Measurements from ENCODE around the gene RHBDF1.

RHBDF1 gene

DNA sequence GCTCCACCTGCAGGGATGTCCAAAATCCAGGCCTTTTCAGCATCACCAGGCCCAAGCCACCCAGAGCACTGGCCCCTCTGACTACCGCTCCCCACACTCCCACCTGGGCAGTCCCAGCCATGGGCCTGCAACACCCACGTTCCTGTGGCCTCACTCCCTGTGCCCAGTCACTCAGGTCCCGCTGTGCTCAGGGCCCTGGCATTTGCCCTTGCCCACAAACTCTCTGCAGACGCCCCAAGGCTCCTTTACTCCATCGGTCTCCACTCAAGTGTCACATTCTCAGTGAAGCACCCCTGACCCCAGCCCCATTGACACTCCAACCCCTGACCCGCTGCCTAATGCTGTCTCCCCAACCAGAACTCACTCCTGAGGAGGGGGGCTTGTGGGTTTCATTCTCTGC, 29.2 kb upstream of the RHBDF1 start:
- H3K9ac ChIP-seq: no peak overlapping the region
- TF ChIP-seq Cebpa-rat (IDR thresholded peaks at IDR 0.05): no peak
- H3K4me1 ChIP-seq: peaks cover 5 to 24% (median 8%) of the 10 kb centered on the region in 10 experiments; a peak in 16 of 20 replicates
- H3K4me2 ChIP-seq: no peak overlapping the region
- no peak overlapping the region for H3K27ac ChIP-seq
- no peak overlapping the region for H3K4me3 ChIP-seq
- peaks cover under 1 to 71% (median 28%) of the 10 kb centered on the region in 11 experiments; a peak in 19 of 22 replicates for H4K20me1 ChIP-seq
- H3K9me3 ChIP-seq (replicated peaks in 1 of 11): no peaks in the 10 kb centered on the region
- H3K36me3 ChIP-seq: peaks cover 54 to 89% (median 77%) of the 10 kb centered on the region in 11 experiments
- no peaks in the 10 kb centered on the region for H3K27me3 ChIP-seq

- Histone ChIP-seq H3K4me3 (no peak overlapping the region), H3K36me3 (peaks cover 50 to 88% (median 76%) of the 10 kb centered on the region in 11 experiments), H3K9me3 (replicated peaks in 1 of 11) (no peaks in the 10 kb centered on the region), H3K4me1 (peaks cover 5 to 28% (median 8%) of the 10 kb centered on the region in 10 experiments; a peak in 16 of 20 replicates), H3K9ac (peak overlapping the region in 1 of 11 experiments; percentile 2; a peak in 1 of 22 replicates), H3K27ac (no peak overlapping the region), H3K27me3 (no peaks in the 10 kb centered on the region), H4K20me1 (peaks cover 0 to 71% (median 30%) of the 10 kb centered on the region in 11 experiments; a peak in 19 of 22 replicates), H3K4me2 (no peak overlapping the region)
- TF ChIP-seq Cebpa-rat (IDR thresholded peaks at IDR 0.05): no peak
These were observed 28.6 kb upstream of the RHBDF1 start for GRCh38 chr16:100989-101388.

- Histone ChIP-seq H3K4me2 (no peak overlapping the region), H3K9ac (no peak overlapping the region), H4K20me1 (peaks cover 0 to 74% (median 29%) of the 10 kb centered on the region in 11 experiments; a peak in 18 of 22 replicates), H3K36me3 (peaks cover 39 to 81% (median 63%) of the 10 kb centered on the region in 11 experiments), H3K9me3 (replicated peaks in 1 of 11) (no peaks in the 10 kb centered on the region), H3K27ac (0 out of 22 replicates have a peak overlapping the region, but pooled peaks of 1 of the 11 experiments have one; percentile 14), H3K4me1 (peaks cover 5 to 31% (median 8%) of the 10 kb centered on the region in 10 experiments; a peak in 16 of 20 replicates), H3K4me3 (no peak overlapping the region), H3K27me3 (no peaks in the 10 kb centered on the region)
- no peak for TF ChIP-seq Cebpa-rat (IDR thresholded peaks at IDR 0.05)
These were observed 25.4 kb upstream of the RHBDF1 start for GRCh38 chr16:97822-98221.

DNA sequence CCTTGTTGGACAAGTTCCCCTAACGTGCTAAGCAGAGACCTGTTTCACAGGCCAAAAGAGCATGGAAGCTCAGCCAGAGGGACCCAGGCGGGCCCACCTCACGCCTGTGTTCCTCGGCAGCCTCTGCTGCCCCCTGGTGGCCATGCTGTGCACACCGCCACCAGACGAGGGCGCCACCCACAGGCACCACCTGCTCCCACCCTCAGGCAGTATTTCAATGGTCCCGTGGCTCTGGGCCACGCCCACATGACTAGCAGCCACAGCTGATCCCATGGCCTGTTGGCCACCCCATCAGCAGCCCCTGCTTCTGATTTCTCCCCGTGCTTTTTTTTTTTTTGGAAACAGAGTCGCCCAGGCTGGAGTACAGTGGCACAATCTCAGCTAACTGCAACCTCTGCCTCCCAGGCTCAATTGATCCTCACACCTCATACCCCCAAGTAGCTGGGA, 24.5 kb upstream of the RHBDF1 start:
- Histone ChIP-seq H4K20me1 (peaks cover 0 to 74% (median 32%) of the 10 kb centered on the region in 11 experiments; a peak in 18 of 22 replicates), H3K9ac (peak overlapping the region in 1 of 11 experiments; percentile 44; a peak in 1 of 22 replicates), H3K36me3 (peaks cover 42 to 81% (median 62%) of the 10 kb centered on the region in 11 experiments), H3K27me3 (no peaks in the 10 kb centered on the region), H3K4me2 (peak overlapping the region in 1 of 11 experiments; percentile 35; a peak in 1 of 22 replicates), H3K9me3 (replicated peaks in 1 of 11) (no peaks in the 10 kb centered on the region), H3K4me3 (no peak overlapping the region), H3K4me1 (peaks cover 5 to 31% (median 8%) of the 10 kb centered on the region in 10 experiments; a peak in 16 of 20 replicates), H3K27ac (no peak overlapping the region)
- TF ChIP-seq Cebpa-rat (IDR thresholded peaks at IDR 0.05): no peak

DNA sequence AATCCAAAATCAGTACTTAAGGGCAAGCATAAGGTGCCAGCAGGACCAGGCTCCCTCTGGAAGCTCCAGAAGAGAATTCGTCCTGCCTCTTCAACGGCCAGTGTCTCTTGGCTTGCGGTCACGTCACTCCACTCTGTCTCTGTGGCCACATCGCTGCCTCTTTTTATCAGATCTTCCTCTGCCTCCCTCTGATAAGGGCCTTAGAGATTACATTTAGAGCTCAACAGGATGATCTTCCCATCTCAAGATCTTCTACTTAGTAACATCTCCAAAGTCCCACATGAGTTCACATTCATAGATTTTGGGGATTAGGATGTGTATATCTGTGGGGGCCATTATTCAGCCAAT, 22.5 kb upstream of the RHBDF1 start:
- Histone ChIP-seq H3K9me3 (replicated peaks in 1 of 11) (no peaks in the 10 kb centered on the region), H3K27ac (no peak overlapping the region), H3K4me1 (peaks cover 5 to 32% (median 9%) of the 10 kb centered on the region in 10 experiments; a peak in 16 of 20 replicates), H3K4me2 (no peak overlapping the region), H3K4me3 (no peak overlapping the region), H3K9ac (no peak overlapping the region; a peak in 1 of 22 replicates), H3K27me3 (no peaks in the 10 kb centered on the region), H4K20me1 (peaks cover 0 to 74% (median 35%) of the 10 kb centered on the region in 11 experiments; a peak in 18 of 22 replicates), H3K36me3 (peaks cover 55 to 85% (median 72%) of the 10 kb centered on the region in 11 experiments)
- no peak for TF ChIP-seq Cebpa-rat (IDR thresholded peaks at IDR 0.05)

GRCh38 chr16:92431-93339, 20.3 kb upstream of the RHBDF1 start:
- H3K9ac ChIP-seq: no peak overlapping the region; a peak in 1 of 22 replicates
- no peak overlapping the region for H3K4me2 ChIP-seq
- H3K9me3 ChIP-seq (replicated peaks in 1 of 11): no peaks in the 10 kb centered on the region
- no peak overlapping the region; a peak in 1 of 22 replicates for H3K27ac ChIP-seq
- peaks cover 6 to 87% (median 37%) of the 10 kb centered on the region in 11 experiments; a peak in 18 of 22 replicates for H4K20me1 ChIP-seq
- H3K36me3 ChIP-seq: peaks cover 62 to 85% (median 73%) of the 10 kb centered on the region in 11 experiments
- TF ChIP-seq Cebpa-rat (IDR thresholded peaks at IDR 0.05): no peak
- no peak overlapping the region for H3K4me3 ChIP-seq
- no peaks in the 10 kb centered on the region for H3K27me3 ChIP-seq
- peaks cover 5 to 39% (median 20%) of the 10 kb centered on the region in 10 experiments; a peak in 15 of 20 replicates for H3K4me1 ChIP-seq

- Histone ChIP-seq H3K27me3 (no peaks in the 10 kb centered on the region), H3K9ac (peak overlapping the region in 3 of 11 experiments; percentile 33 to 41 (median 35); a peak in 3 of 22 replicates), H3K4me2 (no peak overlapping the region), H4K20me1 (peaks cover 0 to 82% (median 34%) of the 10 kb centered on the region in 11 experiments; a peak in 15 of 22 replicates), H3K4me3 (no peak overlapping the region), H3K36me3 (peaks cover 69 to 93% (median 80%) of the 10 kb centered on the region in 11 experiments), H3K27ac (peak overlapping the region in 1 of 11 experiments; percentile 38; a peak in 2 of 22 replicates), H3K4me1 (peaks cover 5 to 40% (median 27%) of the 10 kb centered on the region in 10 experiments), H3K9me3 (replicated peaks in 1 of 11) (no peaks in the 10 kb centered on the region)
- no peak for TF ChIP-seq Cebpa-rat (IDR thresholded peaks at IDR 0.05)
These were observed 19.1 kb upstream of the RHBDF1 start for GRCh38 chr16:91484-91883.

DNA sequence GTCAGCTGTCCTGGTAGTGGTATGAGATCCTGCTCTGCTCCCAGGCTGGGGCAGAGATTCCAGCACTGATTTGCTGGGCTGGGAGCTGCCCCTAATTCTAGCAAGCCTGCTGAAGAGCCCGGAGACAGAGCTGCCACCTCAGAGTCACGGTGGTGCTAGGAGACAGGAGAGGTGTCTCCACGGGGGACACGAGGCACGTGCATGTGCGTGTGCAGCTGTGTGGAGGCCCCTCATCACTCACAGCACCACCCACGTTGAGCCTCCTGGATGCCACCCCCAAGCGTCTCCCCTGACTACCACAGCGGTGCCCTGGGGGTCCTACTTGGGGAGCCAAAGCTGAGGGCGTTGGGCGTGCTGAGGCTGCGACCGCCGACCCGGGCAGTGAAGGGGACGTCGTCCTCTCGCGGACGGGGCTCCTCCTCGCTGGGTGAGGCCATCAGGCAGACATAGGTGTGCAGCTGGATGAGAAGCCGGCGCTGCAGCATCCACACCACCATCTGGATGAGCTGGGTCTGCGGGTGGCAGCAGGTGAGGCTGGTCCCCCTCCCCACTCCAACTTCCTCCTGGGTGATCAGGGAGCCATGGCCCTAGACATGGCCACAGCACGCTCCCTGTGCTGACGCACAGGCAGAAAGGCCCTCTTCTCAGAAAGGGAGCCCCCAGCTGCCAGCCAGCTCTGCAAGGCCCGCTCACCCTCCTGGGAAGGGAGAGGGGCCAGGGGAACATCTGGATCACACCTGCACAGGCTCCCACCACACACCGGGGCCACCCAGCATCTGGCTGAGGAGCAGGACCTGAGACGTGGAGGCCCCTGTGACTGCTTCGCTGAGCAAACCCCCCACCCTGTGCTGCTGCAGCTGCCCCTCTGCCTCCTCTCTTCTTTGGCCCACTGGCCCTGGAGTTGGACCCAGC, 17.2 kb upstream of the RHBDF1 start:
- no peaks in the 10 kb centered on the region for H3K27me3 ChIP-seq
- peak overlapping the region in 4 of 11 experiments; percentile 7 to 47 (median 18); a peak in 5 of 22 replicates for H3K27ac ChIP-seq
- peak overlapping the region in 6 of 11 experiments; percentile 7 to 27 (median 14); a peak in 4 of 22 replicates for H3K9ac ChIP-seq
- H3K4me2 ChIP-seq: no peak overlapping the region; a peak in 1 of 22 replicates
- H3K4me3 ChIP-seq: no peak overlapping the region
- peaks cover 0 to 87% (median 47%) of the 10 kb centered on the region in 11 experiments; a peak in 16 of 22 replicates for H4K20me1 ChIP-seq
- peaks cover 75 to 94% (median 80%) of the 10 kb centered on the region in 11 experiments for H3K36me3 ChIP-seq
- no peak for TF ChIP-seq Cebpa-rat (IDR thresholded peaks at IDR 0.05)
- no peaks in the 10 kb centered on the region for H3K9me3 ChIP-seq (replicated peaks in 1 of 11)
- peaks cover 23 to 59% (median 45%) of the 10 kb centered on the region in 10 experiments for H3K4me1 ChIP-seq

All from BLaER1 treated with 17β-estradiol and CSF1 and Interleukin-3, amounts not matched to agents 10 nM and 100 nM (cell line).